ENCODE measurements around the gene RAD51D.

DNA sequence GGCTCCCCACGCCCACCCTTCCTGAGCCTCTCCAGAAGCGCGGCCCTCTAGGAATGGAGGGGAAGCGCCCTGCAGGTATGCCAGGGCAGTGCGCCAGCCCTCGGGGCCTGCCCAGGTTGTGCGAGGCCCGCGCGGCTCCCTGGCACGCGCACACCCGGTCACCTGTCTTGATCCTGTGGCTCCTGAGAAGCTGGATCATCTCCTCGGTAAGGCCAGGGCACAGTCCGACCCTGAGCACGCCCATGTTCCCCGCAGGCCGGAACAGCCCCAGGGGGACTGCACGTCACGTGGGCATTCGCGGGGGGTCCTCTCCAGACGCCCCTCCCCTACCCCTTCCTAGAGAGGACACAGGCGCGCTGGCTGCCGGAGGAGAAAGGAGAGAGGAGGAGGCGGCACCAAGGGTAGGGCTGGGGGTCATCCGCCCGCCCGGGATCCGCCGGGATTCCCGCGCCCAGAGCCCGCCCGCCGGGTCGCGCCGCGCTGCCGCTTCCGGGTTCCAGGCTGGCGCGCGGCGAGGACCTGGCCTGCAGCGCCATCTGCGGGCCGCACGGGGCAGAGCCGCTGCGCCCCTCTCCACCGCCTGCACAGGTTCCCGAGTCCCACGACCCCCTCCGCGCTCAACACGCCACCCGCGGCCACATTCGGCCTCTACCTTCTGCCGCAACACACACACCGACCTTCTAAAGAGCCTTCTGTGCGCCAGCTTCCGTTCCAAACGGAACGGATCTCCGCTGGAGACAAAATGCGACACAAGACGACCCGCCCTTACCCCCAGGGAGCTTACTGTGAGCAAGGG is at the start of gene RAD51D:
- TF ChIP-seq, protein P1, sequence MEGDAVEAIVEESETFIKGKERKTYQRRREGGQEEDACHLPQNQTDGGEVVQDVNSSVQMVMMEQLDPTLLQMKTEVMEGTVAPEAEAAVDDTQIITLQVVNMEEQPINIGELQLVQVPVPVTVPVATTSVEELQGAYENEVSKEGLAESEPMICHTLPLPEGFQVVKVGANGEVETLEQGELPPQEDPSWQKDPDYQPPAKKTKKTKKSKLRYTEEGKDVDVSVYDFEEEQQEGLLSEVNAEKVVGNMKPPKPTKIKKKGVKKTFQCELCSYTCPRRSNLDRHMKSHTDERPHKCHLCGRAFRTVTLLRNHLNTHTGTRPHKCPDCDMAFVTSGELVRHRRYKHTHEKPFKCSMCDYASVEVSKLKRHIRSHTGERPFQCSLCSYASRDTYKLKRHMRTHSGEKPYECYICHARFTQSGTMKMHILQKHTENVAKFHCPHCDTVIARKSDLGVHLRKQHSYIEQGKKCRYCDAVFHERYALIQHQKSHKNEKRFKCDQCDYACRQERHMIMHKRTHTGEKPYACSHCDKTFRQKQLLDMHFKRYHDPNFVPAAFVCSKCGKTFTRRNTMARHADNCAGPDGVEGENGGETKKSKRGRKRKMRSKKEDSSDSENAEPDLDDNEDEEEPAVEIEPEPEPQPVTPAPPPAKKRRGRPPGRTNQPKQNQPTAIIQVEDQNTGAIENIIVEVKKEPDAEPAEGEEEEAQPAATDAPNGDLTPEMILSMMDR (IDR thresholded peaks at IDR 0.05), result peak; percentile 53 to 99 (median 92)
- TF ChIP-seq POLR2A (IDR thresholded peaks at IDR 0.05), result peak in 1 of 2 donors; percentile 57
